NCI-H1694 treated with DMSO at 0.1 percent for 48 hours (cell line): ENCODE results near the gene EVI5.
"Not testable (repeated sequence)": the region's sequence is repeated elsewhere in the genome, so short reads cannot be mapped to it uniquely, and the experiment has no call there.

Experiments used
- DNase-seq: peaks from one replicate; lab custom pipeline; 2025; lab: John Stamatoyannopoulos, UW

The EVI5 gene

DNA sequence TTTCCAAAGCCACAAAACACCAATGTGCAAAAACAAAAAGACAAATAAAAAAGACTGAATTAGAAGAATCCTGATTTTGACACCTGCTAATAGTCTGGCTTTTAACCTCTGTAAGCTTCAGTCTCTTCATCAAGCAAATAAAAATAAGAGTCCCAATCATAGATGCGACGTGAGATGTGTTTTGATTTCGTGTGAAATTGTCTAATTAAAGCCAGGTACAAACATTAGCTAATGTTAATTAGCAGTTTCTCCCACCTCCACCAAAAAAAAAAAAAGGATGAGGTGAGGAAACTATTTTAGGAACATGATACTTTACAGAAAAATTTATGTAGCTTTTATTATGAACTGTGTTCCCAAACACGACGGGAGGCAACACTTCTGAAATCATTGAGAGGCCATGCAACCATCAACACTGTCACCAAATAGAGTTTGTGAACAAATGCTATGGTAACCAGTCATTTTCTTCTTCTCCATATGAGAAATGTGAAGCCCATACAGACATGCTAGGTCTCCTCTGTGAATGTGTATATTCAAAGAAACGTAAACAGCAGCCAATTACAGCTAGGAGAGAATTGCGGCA is 6.7 kb upstream of the EVI5 start:
- no peak for DNase-seq

DNA sequence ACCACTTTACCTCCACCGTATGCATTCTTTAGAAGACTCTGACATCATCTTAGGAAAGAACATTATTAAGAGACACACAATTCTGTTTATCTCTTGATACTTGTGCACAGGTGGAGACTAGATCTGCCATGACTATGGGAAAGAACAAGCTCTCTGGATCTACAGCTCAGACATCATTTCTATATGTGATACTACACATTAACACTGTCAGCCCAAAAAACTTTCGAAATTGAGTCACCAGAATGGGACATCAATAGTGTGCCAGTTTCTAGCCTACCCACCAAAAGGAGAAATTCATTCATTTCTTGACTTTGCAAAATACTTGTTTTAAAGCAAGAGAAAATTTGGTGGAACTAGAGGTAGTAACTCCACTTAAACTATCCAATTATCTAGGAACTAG is 6.0 kb upstream of the EVI5 start:
- DNase-seq: no peak

DNA sequence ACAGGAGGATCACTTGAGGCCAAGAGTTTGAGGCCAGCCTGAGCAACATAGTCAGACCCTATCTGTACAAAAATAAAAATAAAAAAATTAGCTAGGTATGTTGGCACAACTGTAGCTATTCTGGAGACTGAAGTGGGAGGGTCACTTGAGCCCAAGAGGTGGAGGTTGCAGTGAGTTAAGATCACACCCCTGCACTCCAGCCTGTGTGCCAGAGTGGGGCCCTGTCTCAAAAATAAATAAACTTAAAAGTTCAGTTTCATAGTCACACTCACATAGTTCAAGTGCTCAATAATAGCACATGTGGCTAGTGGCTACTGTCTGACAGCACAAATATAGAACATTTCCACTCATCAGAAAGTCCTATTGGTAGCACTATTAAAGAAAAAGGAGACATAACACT is 5.2 kb upstream of the EVI5 start:
- no peak for DNase-seq

DNA sequence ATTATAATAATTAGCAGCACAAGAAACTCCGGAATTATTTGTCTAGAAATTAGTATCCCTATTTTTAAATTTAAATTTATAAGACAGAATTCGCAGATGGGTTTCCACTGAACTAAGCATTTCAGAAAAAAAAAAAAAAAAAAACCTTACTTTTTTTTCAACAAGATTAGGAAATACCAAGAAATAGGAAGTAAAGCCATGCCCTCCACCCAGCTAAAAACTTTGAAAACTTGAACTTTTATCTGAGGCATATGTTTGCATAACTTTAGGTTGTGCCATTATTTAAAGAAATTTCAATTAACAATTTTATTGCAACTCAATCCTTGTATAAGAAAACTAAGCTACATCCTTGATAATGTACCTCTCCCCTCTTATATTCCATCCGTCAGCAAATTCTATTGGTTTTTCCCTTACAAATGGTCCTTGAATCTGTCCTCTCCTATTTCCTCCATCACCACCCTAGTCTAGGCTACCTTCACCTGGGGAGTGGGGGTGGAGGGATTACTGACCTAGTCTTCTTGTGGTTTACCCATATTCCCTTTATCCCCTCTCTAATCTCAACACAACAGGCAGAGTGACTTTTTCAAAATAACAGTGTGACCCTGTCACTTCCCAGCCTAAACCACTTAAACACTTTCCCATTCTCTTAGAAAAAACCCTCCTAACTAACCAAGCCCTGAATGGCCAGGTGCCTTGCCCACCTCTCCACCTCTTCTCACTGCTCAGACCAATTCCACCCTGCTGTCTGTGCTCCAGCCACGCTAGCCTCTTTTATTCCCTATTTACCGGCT is 1.4 kb upstream of the EVI5 start:
- DNase-seq: no peak

DNA sequence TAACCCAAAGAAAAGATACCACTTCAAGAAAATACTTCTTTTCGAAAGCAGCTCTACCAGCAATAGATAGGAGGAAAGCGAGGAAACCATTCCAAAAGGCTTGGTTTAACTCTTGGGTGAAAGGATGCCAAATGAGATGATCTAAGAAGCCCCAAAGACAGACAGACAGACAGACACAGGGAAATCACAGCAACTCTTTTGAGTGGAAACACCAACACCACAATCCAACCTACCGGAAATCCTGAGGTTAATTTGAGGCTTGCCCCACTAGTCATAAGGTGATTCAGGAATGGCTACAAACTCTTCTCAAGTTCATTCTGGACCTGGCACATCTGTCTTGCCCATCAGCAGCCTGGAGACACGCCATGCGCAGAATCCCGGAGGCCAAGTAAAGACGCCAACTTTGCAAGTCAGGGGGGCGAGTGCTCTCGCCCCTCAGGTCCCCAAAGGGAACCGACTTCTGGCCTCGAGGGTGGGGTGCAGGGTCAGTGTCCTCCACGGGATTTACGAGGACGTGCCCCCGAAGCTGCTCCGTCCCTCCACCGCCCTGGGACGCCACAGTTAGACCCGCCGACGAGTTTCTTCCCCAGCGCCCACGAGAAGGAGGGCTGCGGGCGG is 778 bp downstream of the EVI5 start:
- no peak for DNase-seq

DNA sequence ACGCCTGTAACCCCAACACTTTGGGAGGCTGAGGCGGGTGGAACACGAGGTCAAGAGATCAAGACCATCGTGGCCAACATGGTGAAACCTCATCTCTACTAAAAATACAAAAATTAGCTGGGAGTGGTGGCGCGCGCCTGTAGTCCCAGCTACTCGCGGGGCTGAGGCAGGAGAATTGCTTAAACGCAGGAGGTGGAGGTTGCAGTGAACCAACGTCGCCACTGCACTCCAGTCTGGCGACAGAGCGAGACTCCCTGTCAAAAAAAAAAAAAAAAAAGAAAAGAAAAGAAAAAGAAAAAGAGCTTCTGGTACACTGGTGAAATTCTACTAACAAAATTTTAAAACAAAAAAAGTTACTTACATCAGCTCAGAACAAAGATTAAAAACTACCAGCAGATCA is 1.4 kb downstream of the EVI5 start:
- DNase-seq: not testable (repeated sequence)

DNA sequence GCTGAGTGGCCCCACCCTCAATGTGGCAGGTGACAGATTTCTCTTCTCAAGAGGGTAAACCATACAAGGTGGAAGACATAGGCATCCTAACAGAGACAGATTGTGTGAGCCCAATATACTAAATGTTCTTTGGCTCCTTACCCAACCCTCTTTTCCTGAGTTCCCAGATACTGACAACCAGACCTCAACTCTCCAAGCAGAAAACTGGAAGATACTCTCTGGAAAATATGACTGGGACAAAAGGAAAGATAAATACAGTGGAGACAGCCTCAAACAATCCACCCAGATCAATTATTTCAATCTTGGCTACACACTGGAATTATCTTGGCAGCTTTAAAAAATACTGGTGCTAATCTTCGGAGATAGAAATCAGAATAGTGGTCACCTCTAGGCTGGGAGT is 6.5 kb downstream of the EVI5 start:
- no peak for DNase-seq

DNA sequence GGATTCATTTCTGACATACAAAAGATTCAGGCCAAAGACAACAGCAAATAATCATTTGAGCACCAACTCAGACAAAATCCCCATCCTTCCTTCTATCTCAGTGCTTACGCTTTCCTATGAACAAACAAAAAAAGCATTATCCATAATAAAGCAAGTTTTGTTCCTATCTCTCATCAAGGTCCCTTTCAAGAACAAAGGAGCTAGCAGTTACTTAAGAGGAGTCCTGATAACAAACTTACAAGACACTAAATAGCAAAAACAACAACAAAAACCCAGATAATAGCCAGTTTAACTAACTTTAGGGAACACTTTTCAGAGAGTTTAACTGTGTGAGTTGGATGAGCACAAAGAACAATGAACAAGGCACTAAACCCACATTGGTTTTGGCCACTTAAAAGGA is 10.5 kb downstream of the EVI5 start:
- DNase-seq: no peak

DNA sequence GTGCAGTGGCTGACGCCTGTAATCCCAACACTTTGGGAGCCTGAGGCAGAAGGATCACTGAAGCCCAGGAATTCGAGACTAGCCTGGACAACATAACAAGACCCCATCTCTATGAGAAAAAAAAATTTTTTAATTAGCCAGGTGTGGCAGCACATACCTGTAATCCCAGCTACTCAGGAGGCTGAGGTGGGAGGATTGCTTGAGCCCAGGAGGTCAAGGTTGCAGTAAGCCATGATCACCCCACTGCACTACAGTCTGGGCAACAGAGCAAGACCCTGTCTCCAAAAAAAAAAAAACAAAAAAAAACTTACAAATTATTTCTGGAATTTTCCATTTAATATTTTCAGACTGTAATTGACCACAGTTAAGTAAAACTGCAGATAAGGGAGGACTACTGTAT is 11.2 kb downstream of the EVI5 start:
- not testable (repeated sequence) for DNase-seq

DNA sequence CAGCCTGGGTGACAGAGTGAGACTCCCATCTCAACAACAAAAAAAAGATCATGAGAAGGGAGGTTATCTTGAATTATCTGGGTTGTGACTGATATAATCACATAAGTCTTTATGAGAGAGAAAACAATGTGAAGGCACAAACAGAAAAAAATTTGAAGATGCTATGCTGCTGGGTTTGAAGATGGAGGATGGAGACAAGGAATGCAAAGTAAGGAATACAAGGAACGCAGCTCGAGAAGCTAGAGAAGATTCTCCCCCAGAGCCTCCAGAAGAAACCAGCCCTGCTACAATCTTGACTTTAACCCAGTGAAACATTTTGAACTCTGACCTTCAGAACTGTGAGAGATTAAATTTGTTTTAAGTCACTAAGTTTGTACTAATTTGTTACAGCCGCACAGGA is 15.1 kb downstream of the EVI5 start:
- no peak for DNase-seq

DNA sequence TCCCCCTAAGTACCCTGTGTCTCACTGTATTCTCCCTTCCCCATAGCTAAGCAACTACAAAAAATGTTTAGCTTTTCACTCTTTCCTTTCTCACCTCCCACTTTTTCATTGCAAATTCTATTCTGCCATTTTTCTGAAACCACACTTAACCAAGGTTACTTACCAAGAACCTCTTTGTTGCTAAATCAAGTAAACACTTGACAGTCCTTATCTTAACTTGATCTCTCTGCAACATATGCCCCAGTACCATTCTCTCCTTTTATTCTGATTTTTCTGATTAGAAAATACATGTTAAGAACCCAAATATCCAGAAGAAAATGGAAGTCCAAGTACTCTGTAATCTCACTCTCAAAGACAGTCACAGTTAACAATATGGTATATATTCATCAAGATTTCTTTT is 16.0 kb downstream of the EVI5 start:
- no peak for DNase-seq

DNA sequence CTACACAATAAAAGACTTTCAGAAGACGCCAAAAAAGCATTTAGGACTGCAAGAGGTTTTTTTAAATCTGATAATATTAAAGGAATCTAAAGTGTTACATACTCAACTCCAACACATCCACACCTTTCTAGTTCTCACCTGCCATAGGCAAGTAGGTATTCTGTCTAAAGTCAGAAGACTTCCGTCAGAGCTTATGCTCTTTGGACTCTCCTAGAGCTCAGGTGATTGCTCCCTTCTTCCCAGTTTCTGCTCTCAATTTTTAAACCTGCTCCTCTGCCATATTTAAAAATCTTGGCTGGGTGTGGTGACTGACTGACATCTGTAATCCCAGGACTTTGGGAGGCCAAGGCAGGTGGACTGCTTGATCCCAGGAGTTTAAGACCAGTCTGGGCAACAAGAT is 16.6 kb downstream of the EVI5 start:
- no peak for DNase-seq

DNA sequence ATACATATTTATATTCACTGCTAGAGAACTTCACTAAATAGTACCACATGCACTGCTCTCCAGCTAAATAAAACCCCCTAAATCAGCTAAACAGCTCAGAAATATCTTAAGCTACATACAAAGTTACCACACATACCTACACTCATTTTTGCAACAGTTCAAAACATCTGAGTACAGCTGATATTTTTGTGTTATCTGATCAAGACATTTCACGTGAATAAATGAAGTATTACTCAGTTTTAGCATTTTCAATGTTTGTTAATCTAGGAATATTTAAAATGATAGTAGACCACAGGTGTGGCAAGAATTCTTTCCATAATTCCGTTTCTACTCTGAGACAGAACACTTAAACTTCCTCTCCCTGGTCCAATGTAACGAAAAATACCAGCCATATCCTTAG is 20.8 kb downstream of the EVI5 start:
- DNase-seq: no peak

DNA sequence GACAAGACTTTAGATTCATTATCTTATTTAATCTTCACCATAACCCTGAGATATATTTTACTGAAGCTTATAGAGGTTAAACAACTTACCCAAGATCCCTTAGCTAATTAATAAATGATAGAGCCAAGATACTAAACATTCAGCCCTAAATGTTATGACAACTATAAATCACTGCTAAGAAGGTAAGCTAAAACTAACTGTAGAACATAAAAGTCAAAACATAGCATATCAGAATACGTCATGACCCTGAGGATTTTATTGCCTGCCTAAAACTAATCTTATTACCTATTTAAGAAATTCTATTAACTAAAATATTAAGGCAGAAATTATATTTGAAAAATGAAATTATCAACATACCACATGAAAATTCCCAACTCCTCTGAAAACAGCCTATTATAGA is 22.6 kb downstream of the EVI5 start:
- no peak for DNase-seq

DNA sequence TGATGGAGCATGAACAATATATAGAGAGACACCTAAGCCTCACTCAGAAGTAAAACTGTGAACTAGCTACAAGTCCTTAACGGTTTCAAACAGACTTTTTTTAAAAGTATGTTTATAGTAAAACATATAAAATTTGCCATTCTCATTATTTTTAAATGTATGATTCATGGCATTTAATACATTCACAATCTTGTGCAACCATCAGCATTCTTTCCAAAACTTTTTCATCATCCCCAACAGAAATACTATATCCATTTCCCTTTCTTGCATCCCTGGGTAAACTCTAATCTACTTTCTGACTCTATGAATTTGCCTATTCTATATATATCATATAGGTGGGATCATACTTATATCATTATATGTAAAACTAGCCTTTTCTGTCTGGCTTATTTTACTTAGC is 25.5 kb downstream of the EVI5 start:
- no peak for DNase-seq

DNA sequence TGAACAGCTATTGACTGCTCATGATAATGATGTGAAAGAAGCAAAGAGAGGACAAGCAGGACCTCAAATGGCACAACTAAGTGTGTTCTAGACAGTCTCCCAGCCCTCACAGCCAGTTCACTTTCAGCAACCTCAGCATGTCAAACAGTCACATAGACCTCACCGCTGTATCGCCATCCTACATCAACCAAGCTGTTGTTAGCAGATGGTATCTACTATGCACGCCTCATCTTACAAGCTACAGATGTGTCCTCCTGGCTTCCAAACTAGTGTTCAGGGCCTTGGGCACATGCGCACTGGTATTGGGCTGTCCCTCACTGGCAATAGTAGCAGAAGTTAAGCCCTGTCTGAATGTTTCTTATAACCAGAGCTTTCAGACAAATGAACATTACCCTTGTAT is 28.4 kb downstream of the EVI5 start:
- peak; percentile 12 for DNase-seq

DNA sequence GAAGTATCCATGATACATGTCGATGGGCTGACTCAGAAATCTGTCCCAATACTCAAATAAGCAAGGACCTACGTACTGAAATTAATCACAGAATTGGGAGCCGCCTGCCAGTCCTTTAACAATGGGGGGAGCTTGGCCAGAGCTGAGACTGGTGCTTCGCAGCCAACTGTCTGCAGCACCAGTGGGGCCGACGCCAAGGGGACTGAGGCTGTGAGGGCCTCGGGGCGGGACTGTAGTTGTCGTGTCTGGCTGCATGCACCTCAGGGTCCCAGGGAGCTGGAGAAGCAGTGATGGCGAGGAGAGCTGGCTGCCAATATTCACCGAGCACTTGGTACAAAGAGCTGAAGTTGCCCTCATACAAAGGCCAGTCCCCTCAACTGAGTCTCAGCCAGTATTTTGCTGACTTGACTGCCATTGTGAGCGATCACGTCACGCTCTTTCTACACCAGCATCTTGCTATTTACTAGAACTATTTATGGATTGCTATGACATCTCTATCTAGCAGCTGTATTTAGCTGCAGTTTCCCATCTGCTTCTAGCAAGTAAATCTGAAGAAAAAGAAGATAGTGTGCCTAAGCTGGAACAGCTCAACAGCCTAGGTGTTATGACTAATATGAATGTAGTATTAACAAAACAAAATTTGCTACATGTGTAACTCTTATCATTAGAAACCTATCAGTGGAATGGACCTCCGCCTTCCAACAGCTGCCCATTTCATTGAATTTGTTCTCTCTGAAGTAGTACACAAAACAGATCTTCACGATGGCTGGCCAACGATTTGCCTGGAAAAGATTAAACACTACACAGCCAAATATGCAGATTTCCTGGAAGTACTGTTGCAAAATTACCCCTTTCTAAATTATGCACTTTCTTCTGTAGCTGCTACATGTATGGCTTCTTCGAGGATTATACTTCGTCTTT is 29.1 kb downstream of the EVI5 start:
- DNase-seq: no peak

DNA sequence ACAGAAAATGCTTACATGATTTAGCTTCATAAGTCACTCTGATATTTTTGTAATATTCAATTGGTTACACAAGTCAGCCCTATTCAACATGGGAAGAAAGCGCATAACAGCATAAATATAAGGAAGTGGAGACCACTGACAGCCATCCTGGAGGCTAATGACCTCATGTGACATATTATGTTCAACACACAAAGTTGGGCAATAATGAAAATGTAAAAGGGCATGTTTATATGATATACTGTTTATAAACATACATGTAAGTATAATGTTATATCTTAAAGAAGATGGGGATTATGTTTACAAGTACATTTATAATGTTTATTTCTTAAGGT is 30.2 kb downstream of the EVI5 start:
- DNase-seq: no peak

DNA sequence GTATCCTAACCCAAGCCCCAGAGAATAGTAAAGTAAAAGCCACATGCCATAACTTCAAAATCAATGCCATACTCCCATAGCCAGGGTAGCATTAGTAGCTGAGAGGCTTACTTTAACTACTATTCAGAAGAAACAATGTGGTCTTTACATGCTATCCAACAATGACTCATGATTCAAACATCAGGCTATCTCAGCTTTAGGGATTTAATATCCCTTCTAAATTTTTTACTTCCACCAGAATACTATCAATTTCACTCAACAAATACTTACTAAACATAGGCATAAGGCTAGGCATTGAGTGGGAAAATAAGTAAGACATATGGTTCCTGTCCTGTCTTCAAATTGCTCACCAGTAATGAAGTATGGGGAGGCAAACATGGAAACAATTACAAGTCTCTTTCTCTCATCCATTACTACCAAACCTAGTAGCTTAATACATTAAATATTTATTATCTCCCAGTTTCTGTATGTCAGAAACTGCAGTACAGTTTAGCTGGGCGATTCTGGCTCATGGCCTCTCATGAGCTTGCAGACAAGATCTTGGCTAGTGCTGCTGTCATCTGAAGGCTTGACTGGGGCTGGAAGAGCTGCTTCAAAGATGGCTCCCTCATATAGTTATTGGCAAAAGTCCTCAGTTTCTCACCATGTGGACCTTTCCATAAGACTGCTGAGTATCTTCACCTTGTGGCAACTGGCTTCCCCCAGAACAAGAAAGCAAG is 30.7 kb downstream of the EVI5 start:
- DNase-seq: no peak

DNA sequence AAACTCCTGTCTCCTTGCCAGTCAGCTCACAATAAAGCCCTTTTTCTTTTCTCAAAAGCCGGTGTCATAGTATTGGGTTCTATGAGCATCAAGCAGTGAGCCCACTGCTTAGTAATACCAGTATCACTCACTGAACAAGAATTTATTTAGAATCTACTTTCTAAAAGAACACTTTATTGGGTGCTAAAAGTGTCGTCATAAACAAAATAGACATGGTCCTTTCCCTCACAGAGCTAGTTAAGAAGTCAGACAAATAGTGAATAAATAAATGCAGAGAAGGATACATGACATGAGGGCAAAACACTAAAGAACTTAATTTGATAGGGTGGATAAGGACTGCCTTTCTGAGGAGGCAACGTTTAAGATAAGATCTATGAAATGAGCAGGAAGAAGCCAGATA is 32.2 kb downstream of the EVI5 start:
- no peak for DNase-seq

DNA sequence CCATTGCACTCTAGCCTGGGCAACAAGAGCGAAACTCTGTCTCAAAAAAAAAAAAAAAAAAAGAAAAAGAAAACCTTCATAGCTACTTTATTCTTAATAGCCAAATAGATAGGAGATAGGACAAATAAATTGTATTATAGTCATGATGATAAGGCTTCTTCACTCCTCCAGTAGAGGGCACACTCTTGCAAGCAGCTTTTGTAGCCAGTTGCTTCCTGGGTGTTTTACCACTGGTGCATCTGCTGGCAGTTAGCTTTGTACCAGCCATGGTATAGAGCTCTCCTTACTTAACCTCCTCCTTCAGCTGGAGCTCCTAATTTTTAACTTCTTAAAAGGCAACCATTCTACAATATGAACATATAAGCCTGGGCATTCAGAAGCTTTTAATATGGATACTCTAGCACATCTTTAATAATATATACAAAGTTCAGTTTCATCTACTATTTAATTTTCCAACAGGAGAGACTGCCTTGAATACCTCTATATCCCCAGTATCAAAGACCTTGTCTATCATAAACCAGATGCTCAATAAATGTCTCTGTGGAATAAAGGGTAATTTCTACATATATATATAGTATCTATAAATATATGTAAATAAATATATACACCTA is 35.8 kb downstream of the EVI5 start:
- DNase-seq: peak; percentile 72

DNA sequence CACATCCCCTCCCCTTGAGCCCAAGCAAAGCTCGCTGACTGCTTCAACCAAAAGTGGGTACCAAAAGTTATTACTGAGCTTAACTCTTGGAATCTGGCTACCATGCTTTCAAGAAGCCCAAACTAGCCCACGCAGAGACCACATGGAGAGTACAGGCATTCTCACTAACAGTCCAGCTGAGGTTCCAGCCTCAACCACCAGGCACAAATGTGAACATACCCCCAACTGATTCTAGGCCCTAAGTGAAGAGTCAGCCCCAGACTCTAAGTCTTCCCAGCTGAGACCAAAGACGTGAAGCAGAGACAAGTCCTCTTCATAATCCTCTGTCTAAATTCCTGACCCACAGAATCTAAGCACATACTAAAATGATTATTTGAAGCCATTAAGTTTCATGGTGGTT is 36.8 kb downstream of the EVI5 start:
- no peak for DNase-seq
